ENCODE data around the gene OVCA2.

GRCh38 chr17:2071024-2071385 lies 29.2 kb downstream of the OVCA2 start:
- TF ChIP-seq CTCF (tag by site-specific recombination; IDR thresholded peaks at IDR 0.05) (no peak), ZNF280C (tag by site-specific recombination; IDR thresholded peaks at IDR 0.05) (no peak), ZNF558 (tag by site-specific recombination; IDR thresholded peaks at IDR 0.05) (no peak), ZNF274 (IDR thresholded peaks at IDR 0.05; ENCODE audit: low read length) (no peak), ZNF274 (tag by site-specific recombination; IDR thresholded peaks at IDR 0.05; ENCODE audit: borderline replicate concordance) (no peak), ZNF394 (tag by site-specific recombination; IDR thresholded peaks at IDR 0.05; ENCODE audit: borderline replicate concordance) (no peak), ZSCAN18 (tag by site-specific recombination; IDR thresholded peaks at IDR 0.05) (no peak), ZNF37A (tag by site-specific recombination; IDR thresholded peaks at IDR 0.05) (no peak), ZSCAN4 (tag by site-specific recombination; IDR thresholded peaks at IDR 0.05) (no peak), ZFP41 (tag by site-specific recombination; IDR thresholded peaks at IDR 0.05; ENCODE audit: borderline replicate concordance) (no peak), ZNF776 (tag by site-specific recombination; IDR thresholded peaks at IDR 0.05; ENCODE audit: borderline replicate concordance) (no peak), ZNF292 (tag by site-specific recombination; IDR thresholded peaks at IDR 0.05; ENCODE audit: borderline replicate concordance, low read depth) (no peak), ZNF132 (tag by site-specific recombination; IDR thresholded peaks at IDR 0.05; ENCODE audit: borderline replicate concordance) (no peak)
